ENCODE data around the gene HES6. TPM values are rescaled to one million over a fixed set of nuclear protein-coding genes. Genes with fewer than 3 reads are reported as not detected.

The HES6 gene
- total RNA-seq, 1 experiment from 2014 or later = 8.4 TPM

DNA sequence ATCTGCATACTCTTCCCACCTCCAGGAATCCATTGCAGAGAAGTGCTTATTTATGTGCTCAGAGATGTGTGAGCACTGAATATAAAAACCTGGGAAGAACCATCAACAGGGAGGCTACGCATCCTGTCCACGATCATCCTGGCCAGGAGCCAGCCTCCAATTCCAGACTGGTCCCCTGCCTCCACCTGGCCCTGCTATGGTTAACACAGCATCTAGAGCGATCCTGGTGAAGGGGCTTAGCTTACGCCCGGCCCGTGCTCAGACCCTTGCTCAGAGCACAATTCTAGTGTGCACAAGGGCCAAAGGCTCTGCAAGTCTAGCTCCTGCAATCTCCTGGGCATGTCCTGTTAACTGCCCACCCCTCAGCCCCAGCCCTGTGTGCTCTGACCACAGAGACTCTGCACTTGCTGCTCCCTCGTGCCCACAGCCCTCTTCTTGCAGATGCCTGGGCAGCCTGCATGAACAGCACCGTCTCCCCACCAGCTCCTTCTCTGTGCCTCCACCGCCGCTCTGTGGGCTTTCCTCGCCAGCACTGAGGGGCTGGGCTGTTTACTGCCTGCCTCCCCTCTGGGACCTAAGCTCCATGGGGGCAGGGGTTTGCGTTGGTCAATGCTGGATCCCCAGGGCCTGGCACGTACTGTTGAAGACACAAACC, 42.1 kb upstream of the HES6 start:
- no peak for DNase-seq
- no peaks in the 10 kb centered on the region for H3K9me2 ChIP-seq (ENCODE audit: insufficient read depth)
- H3K9me3 ChIP-seq (ENCODE audit: insufficient read depth, low read depth) = no peaks in the 10 kb centered on the region
- TF ChIP-seq EZH2 (IDR thresholded peaks at IDR 0.05; ENCODE audit: low read depth) = no peak
- TF ChIP-seq, protein P1, sequence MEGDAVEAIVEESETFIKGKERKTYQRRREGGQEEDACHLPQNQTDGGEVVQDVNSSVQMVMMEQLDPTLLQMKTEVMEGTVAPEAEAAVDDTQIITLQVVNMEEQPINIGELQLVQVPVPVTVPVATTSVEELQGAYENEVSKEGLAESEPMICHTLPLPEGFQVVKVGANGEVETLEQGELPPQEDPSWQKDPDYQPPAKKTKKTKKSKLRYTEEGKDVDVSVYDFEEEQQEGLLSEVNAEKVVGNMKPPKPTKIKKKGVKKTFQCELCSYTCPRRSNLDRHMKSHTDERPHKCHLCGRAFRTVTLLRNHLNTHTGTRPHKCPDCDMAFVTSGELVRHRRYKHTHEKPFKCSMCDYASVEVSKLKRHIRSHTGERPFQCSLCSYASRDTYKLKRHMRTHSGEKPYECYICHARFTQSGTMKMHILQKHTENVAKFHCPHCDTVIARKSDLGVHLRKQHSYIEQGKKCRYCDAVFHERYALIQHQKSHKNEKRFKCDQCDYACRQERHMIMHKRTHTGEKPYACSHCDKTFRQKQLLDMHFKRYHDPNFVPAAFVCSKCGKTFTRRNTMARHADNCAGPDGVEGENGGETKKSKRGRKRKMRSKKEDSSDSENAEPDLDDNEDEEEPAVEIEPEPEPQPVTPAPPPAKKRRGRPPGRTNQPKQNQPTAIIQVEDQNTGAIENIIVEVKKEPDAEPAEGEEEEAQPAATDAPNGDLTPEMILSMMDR (conservative IDR thresholded peaks at IDR 0.05) = no peak
- H3K4me1 ChIP-seq (replicated peaks; ENCODE audit: insufficient read depth) = peaks cover 25% of the 10 kb centered on the region
- peaks cover 66% of the 10 kb centered on the region for H3K79me2 ChIP-seq (ENCODE audit: low read depth)
- no peaks in the 10 kb centered on the region for H3K27me3 ChIP-seq (ENCODE audit: insufficient read depth, low read depth)
- BruUV-seq (replicated peaks) = no TSS peak
- CTCF ChIA-PET = no interaction called here
- H3F3A ChIP-seq (ENCODE audit: insufficient read depth, low read depth) = peaks cover 18% of the 10 kb centered on the region
- no peak overlapping the region for H2AFZ ChIP-seq
- intact Hi-C loops (cut with micrococcal nuclease; ENCODE audit: unreplicated experiment) = loop anchor here (10.0 kb wide), 1 partner anchor 587 kb away; no protein-coding TSS in a partner anchor
- POLR2A ChIA-PET (ENCODE audit: unreplicated experiment) = no interaction called here
- no peak overlapping the region for H3K27ac ChIP-seq
- no peak overlapping the region for H3K4me3 ChIP-seq
- H3K4me2 ChIP-seq = no peak overlapping the region
- H4K20me1 ChIP-seq (ENCODE audit: insufficient read depth) = peaks cover 5% of the 10 kb centered on the region; the same call in 1 of the 2 replicates
- H3K36me3 ChIP-seq (ENCODE audit: low read depth) = no peaks in the 10 kb centered on the region

DNA sequence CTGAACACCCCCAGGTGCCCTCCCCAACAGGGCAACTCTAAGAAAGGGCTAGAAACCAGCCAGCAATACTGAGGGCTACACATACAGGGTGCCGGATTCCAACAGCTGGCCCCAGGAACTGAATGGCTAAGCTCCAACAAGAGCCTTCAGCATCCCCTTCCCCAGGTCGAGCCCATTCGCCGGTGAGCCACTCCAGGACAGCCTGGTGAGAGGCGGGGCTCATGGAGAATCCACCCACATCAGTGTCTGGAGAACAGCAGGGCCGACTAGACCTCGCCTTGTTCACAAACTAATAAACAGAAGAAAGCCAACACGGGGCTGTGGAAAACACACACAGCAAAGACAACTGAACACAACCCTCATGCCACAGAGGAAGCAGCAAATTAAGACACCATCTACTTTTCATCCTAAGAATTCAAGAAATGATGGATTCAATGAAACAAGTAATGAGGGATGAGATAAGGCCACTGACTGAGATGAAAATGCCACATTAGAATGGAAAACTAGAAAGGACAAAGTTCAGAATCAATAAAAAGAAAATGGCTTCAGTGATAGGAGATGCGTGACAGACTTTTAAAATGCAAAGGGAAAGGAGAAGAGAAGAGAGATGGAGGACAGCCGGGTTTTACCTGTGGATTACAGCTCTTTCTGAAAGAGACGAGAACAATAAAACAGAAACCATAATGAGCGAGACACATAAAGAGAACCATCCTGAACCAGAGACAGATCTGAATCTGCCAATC, 40.4 kb upstream of the HES6 start:
- H3K27me3 ChIP-seq (ENCODE audit: insufficient read depth, low read depth) = no peaks in the 10 kb centered on the region
- H3K4me2 ChIP-seq = no peak overlapping the region
- H3K4me1 ChIP-seq (replicated peaks; ENCODE audit: insufficient read depth) = peaks cover 10% of the 10 kb centered on the region
- no peak overlapping the region for H3K27ac ChIP-seq
- intact Hi-C loops (cut with micrococcal nuclease; ENCODE audit: unreplicated experiment) = loop anchor here (10.0 kb wide), 1 partner anchor 585 kb away; no protein-coding TSS in a partner anchor
- no peaks in the 10 kb centered on the region for H3K36me3 ChIP-seq (ENCODE audit: low read depth)
- H3K4me3 ChIP-seq = no peak overlapping the region
- H4K20me1 ChIP-seq (ENCODE audit: insufficient read depth) = peaks cover 5% of the 10 kb centered on the region; the same call in 1 of the 2 replicates
- H3F3A ChIP-seq (ENCODE audit: insufficient read depth, low read depth) = peaks cover 3% of the 10 kb centered on the region; the same call in 1 of the 2 replicates
- TF ChIP-seq EZH2 (IDR thresholded peaks at IDR 0.05; ENCODE audit: low read depth) = no peak
- TF ChIP-seq, protein P1 (conservative IDR thresholded peaks at IDR 0.05) = no peak
- no peaks in the 10 kb centered on the region for H3K9me2 ChIP-seq (ENCODE audit: insufficient read depth)
- BruUV-seq (replicated peaks) = no TSS peak
- DNase-seq = no peak
- no peaks in the 10 kb centered on the region for H3K9me3 ChIP-seq (ENCODE audit: insufficient read depth, low read depth)
- ChIA-PET POLR2A (ENCODE audit: unreplicated experiment) (no interaction called here), CTCF (interaction anchor here (0.5 kb wide), 1 partner anchor 228 kb away, joined by 3 read pairs; no protein-coding TSS in a partner anchor)
- no peak overlapping the region for H2AFZ ChIP-seq
- H3K79me2 ChIP-seq (ENCODE audit: low read depth) = peaks cover 54% of the 10 kb centered on the region

DNA sequence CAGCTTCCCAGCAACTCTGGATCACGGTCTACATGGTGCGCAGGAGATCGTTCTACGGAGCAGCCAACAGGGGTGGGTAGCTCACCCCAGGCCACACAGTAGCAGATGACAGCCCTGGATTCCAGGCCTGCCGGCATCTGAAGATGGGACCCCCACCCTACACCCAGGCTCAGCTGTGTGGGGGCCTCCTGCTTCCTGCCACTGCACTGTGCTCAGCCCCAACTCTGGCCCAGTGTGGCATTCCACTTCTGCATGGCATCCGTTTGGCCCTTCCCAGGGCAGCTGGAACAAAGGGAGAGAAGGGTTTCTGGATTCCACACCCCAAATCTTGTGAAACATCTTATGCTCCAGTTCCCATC, 39.5 kb upstream of the HES6 start:
- H3K27ac ChIP-seq = no peak overlapping the region
- H3K36me3 ChIP-seq (ENCODE audit: low read depth) = no peaks in the 10 kb centered on the region
- H3K4me3 ChIP-seq = no peak overlapping the region
- H3K79me2 ChIP-seq (ENCODE audit: low read depth) = peaks cover 44% of the 10 kb centered on the region
- H3F3A ChIP-seq (ENCODE audit: insufficient read depth, low read depth) = no peaks in the 10 kb centered on the region
- no peak for TF ChIP-seq EZH2 (IDR thresholded peaks at IDR 0.05; ENCODE audit: low read depth)
- TF ChIP-seq, protein P1 (conservative IDR thresholded peaks at IDR 0.05) = no peak
- no TSS peak for BruUV-seq (replicated peaks)
- H3K4me1 ChIP-seq (replicated peaks; ENCODE audit: insufficient read depth) = peaks cover under 1% of the 10 kb centered on the region; the same call in 1 of the 2 replicates
- H3K9me3 ChIP-seq (ENCODE audit: insufficient read depth, low read depth) = no peaks in the 10 kb centered on the region
- DNase-seq = no peak
- no peak overlapping the region for H2AFZ ChIP-seq
- intact Hi-C loops (cut with micrococcal nuclease; ENCODE audit: unreplicated experiment) = no loop called here
- no peaks in the 10 kb centered on the region for H3K9me2 ChIP-seq (ENCODE audit: insufficient read depth)
- H3K27me3 ChIP-seq (ENCODE audit: insufficient read depth, low read depth) = no peaks in the 10 kb centered on the region
- no peak overlapping the region for H3K4me2 ChIP-seq
- H4K20me1 ChIP-seq (ENCODE audit: insufficient read depth) = peaks cover 5% of the 10 kb centered on the region; the same call in 1 of the 2 replicates
- ChIA-PET CTCF (interaction anchor here (0.5 to 0.6 kb wide), 2 partner anchors 10 to 229 kb away, joined by 3 read pairs; no protein-coding TSS in a partner anchor), POLR2A (ENCODE audit: unreplicated experiment) (no interaction called here)
